GM12878 (cell line): ENCODE results near the gene FERMT3. TPM values are rescaled to one million over a fixed set of nuclear protein-coding genes. Genes with fewer than 3 reads are reported as not detected.

Experiments used
- ATAC-seq: fragments of 200-7000 bp; cut with Tn5 transposase; 3 replicates; pipeline ENCODE4 v1.9.1; 2020; ENCODE audit warnings: mild to moderate bottlenecking, moderate library complexity
- BruUV-seq: library from RNA; stranded (reverse); fragments of 400-500 nt; replicated peaks from 2 replicates; lab custom pipeline; 2021; lab: Mats Ljungman, UMichigan
- CTCF ChIA-PET: fragments of 300-600 bp; sonication (Branson Sonifier 250); formaldehyde crosslinking; extraction: SDS; loops from one replicate; lab custom pipeline; 2021; ENCODE audit warnings: inconsistent platforms; lab: Yijun Ruan, JAX
- POLR2A ChIA-PET: fragments of 350-600 bp; formaldehyde crosslinking; extraction: SDS; loops from one replicate; lab custom pipeline; 2021; ENCODE audit warnings: inconsistent platforms; lab: Charles Lee
- RAD21 ChIA-PET: fragments of 300-600 bp; sonication (Branson Sonifier 250); formaldehyde crosslinking; loops from one replicate; lab custom pipeline; 2023; ENCODE audit warnings: antibody characterized with exemption; ENCODE audit not compliant: unreplicated experiment; lab: Charles Lee
- SMC1A ChIA-PET: fragments of 300-600 bp; sonication (Branson Sonifier 250); formaldehyde crosslinking; loops from one replicate; lab custom pipeline; 2023; ENCODE audit not compliant: unreplicated experiment, uncharacterized antibody; lab: Charles Lee
- DNase-seq: peaks from one replicate; pipeline ENCODE4 v3.0.0-alpha.2; 2011; ENCODE audit warnings: low read depth, low spot score
- FAIRE-seq: peaks from 3 replicates; lab custom pipeline; 2011; peaks lifted over from hg19 to GRCh38; lab: Jason Lieb, UNC
- H2AFZ ChIP-seq: 2 replicates; pipeline ENCODE4 v1.6.0; 2011; ENCODE audit warnings: low read depth, low read length, control low read depth; ENCODE audit not compliant: control insufficient read depth
- H3K27ac ChIP-seq: 2 replicates; pipeline ENCODE4 v1.5.1; 2011; ENCODE audit warnings: control low read depth; ENCODE audit not compliant: control insufficient read depth, insufficient read depth
- H3K27me3 ChIP-seq, 2 experiments: replicated peaks in 1 of 2; 2 replicates each; pipeline versions ENCODE4 v1.6.0 to v1.6.1; 2011; ENCODE audit warnings: low read length in 1 of 2; ENCODE audit not compliant: control insufficient read depth in 2 of 2, insufficient read depth in 2 of 2
- H3K36me3 ChIP-seq, 2 experiments: 2 replicates each; pipeline ENCODE4 v1.5.1; 2011; ENCODE audit warnings: low read length in 1 of 2; ENCODE audit not compliant: control insufficient read depth in 2 of 2, insufficient read depth in 2 of 2
- H3K4me1 ChIP-seq: 2 replicates; pipeline ENCODE4 v1.6.1; 2011; ENCODE audit warnings: mild to moderate bottlenecking, low read length, moderate library complexity, mixed read lengths; ENCODE audit not compliant: control insufficient read depth, insufficient read depth
- H3K4me2 ChIP-seq: 2 replicates; pipeline ENCODE4 v1.6.0; 2011; ENCODE audit warnings: control low read depth; ENCODE audit not compliant: control insufficient read depth, insufficient read depth
- H3K4me3 ChIP-seq: fragments of 200-600 bp; sonication (generic); 2 replicates; pipeline ENCODE4 v1.5.1; 2016
- H3K79me2 ChIP-seq: 2 replicates; pipeline ENCODE4 v1.6.0; 2011; ENCODE audit warnings: low read length; ENCODE audit not compliant: control insufficient read depth, insufficient read depth
- H3K9ac ChIP-seq: 2 replicates; pipeline ENCODE4 v1.8.0; 2011; ENCODE audit warnings: low read length, control low read depth, mixed read lengths; ENCODE audit not compliant: control insufficient read depth, insufficient read depth
- H3K9me3 ChIP-seq: replicated peaks from 3 replicates; pipeline ENCODE4 v1.5.1; 2011; ENCODE audit warnings: mild to moderate bottlenecking, low read length; ENCODE audit not compliant: control insufficient read depth, insufficient read depth
- H4K20me1 ChIP-seq: 2 replicates; pipeline ENCODE4 v1.6.0; 2011; ENCODE audit not compliant: control insufficient read depth, insufficient read depth
- ASH2L ChIP-seq: fragments of 300-600, 200-600 bp; sonication (generic); IDR thresholded peaks from 2 replicates; pipeline ENCODE4 v1.6.1; 2017; ENCODE audit warnings: low read depth, mild to moderate bottlenecking, borderline replicate concordance
- EGR1 ChIP-seq, 2 experiments: IDR thresholded peaks; 1 replicate in 1 of 2; 2 replicates in 1 of 2; pipeline ENCODE4 v1.6.1; 2011 to 2012; ENCODE audit warnings: low read depth in 2 of 2, low read length in 2 of 2, borderline replicate concordance in 1 of 2, mild to moderate bottlenecking in 1 of 2, moderate library complexity in 1 of 2
- IKZF1 ChIP-seq: fragments of 450-650 bp; conservative IDR thresholded peaks from 2 replicates; pipeline ENCODE4 v1.6.1; 2017; ENCODE audit warnings: antibody characterized with exemption, mild to moderate bottlenecking
- NFXL1 ChIP-seq: fragments of 450-650 bp; IDR thresholded peaks from 2 replicates; pipeline ENCODE4 v1.6.1; 2017; ENCODE audit warnings: antibody characterized with exemption, mild to moderate bottlenecking, borderline replicate concordance
- PKNOX1 ChIP-seq: fragments of 450-650 bp; IDR thresholded peaks from 2 replicates; pipeline ENCODE4 v1.6.1; 2016; ENCODE audit warnings: mild to moderate bottlenecking
- POLR2A ChIP-seq: IDR thresholded peaks from 2 replicates; pipeline ENCODE4 v1.6.1; 2011; ENCODE audit warnings: low read depth, mild to moderate bottlenecking, low read length
- RB1 ChIP-seq: fragments of 450-650 bp; formaldehyde crosslinking; IDR thresholded peaks from 2 replicates; pipeline ENCODE4 v1.6.1; 2017; ENCODE audit warnings: mild to moderate bottlenecking, borderline replicate concordance
- SIN3A ChIP-seq: IDR thresholded peaks from 2 replicates; pipeline ENCODE4 v1.6.1; 2012; ENCODE audit warnings: low read depth, low read length, improper control_type of control experiment
- TCF12 ChIP-seq: IDR thresholded peaks from 2 replicates; pipeline ENCODE4 v1.6.1; 2011; ENCODE audit warnings: low read depth, mild to moderate bottlenecking, low read length
- WGBS: methylation state at CpG from one replicate; pipeline ENCODE4 v1.1.6; 2016; ENCODE audit warnings: low lambda C conversion rate; ENCODE audit not compliant: insufficient replicate concordance, insufficient coverage; ENCODE audit errors: missing lambda C conversion rate; 5-methylcytosine and 5-hydroxymethylcytosine counted together
- in situ Hi-C: fragments of 300-500 bp; cut with MboI; formaldehyde crosslinking; loops from 9 replicates; pipeline ENCODE4 v1.14.3; 2018; ENCODE audit warnings: mixed read lengths
- intact Hi-C: fragments of 100-400 bp; cut with micrococcal nuclease; formaldehyde crosslinking; loops from one replicate; pipeline ENCODE4 v1.14.2; 2022; ENCODE audit not compliant: unreplicated experiment
- polyA plus RNA-seq, 11 experiments: library from polyadenylated mRNA; depleted of rRNA in 4 of 11; unstranded in 6 of 11; stranded (reverse) in 5 of 11; fragments of >200 nt; fragmentation: Nextera tagmentation in 4 of 11; fragmentation: Illumina TruSeq in 1 of 11; extraction: Ambion mirVana in 4 of 11; extraction: Trizol in 1 of 11; gene quantifications; 1 replicate in 1 of 11; 2 replicates in 10 of 11; pipeline versions ENCODE4 v1.2.1 to v1.2.3, GENCODE V29; 2011 to 2016; ENCODE audit warnings: inconsistent platforms in 2 of 11, missing spikeins in 2 of 11, low read depth in 1 of 11
- total RNA-seq, 4 experiments: library from RNA; depleted of rRNA in 3 of 4; stranded (reverse); fragments of >200 nt in 3 of 4; fragmentation: Illumina TruSeq in 1 of 4; extraction: Trizol in 1 of 4; gene quantifications; 2 replicates each; pipeline versions ENCODE4 v1.2.1 to v1.2.3, GENCODE V29; 2013 to 2021
- TF ChIP-seq, protein P1 (sequence below): fragments of 450-650 bp; conservative IDR thresholded peaks from 2 replicates; pipeline ENCODE4 v1.6.1; 2017; ENCODE audit warnings: mild to moderate bottlenecking, moderate library complexity
- TF ChIP-seq, protein P2 (sequence below): fragments of 450-650 bp; IDR thresholded peaks from 2 replicates; pipeline ENCODE4 v1.6.1; 2016; ENCODE audit warnings: mild to moderate bottlenecking, moderate library complexity, borderline replicate concordance
- TF ChIP-seq, protein P3 (sequence below): IDR thresholded peaks from 2 replicates; pipeline ENCODE4 v1.6.1; 2012; ENCODE audit warnings: low read depth, low read length, improper control_type of control experiment
- TF ChIP-seq, protein P4 (sequence below): fragments of 450-650 bp; IDR thresholded peaks from 2 replicates; pipeline ENCODE4 v1.6.1; 2016; ENCODE audit warnings: mild to moderate bottlenecking

Gene FERMT3
- total and polyA plus RNA-seq, 10 of the 15 experiments (the other 5 are each of a cell fraction or from before 2014, with no cell fraction given) = 2.0 to 211 (median 114) TPM

- Histone ChIP-seq H3K9me3 (no peaks in the 10 kb centered on the region), H4K20me1 (no peaks in the 10 kb centered on the region), H3K4me2 (peak overlapping the region; percentile 98), H3K4me3 (peak overlapping the region; percentile 90), H3K79me2 (peaks cover 38% of the 10 kb centered on the region), H2AFZ (peak overlapping the region; percentile 54), H3K9ac (peak overlapping the region; percentile 98), H3K4me1 (peaks cover 20% of the 10 kb centered on the region), H3K27me3 (no peaks in the 10 kb centered on the region), H3K36me3 (peaks cover 9% of the 10 kb centered on the region in 2 experiments), H3K27ac (peak overlapping the region; percentile 96)
- SMC1A ChIA-PET = interaction anchor here (1.0 to 5.4 kb wide), 7 partner anchors 10 to 75 kb away, joined by 3 to 56 read pairs (median 3); partner anchors contain the start of genes FERMT3 and FKBP2
- ATAC-seq (peak; percentile 67), FAIRE-seq (peak; percentile 84), DNase-seq (no peak)
- RAD21 ChIA-PET = interaction anchor here (0.8 to 3.3 kb wide), 10 partner anchors 10 to 109 kb away, joined by 3 to 34 read pairs (median 4); partner anchors contain the start of genes BAD, FERMT3, FKBP2 and PRDX5
- intact Hi-C loops (no loop called here), in situ Hi-C loops (loop anchor here (25.0 kb wide), 1 partner anchor 1636 kb away; the partner anchor contains the start of genes CFL1, EFEMP2 and MUS81)
- WGBS = 1% methylated on average over 26 of the region's 26 CpGs
- POLR2A ChIA-PET = interaction anchor here (0.5 to 9.7 kb wide), 18 partner anchors 9 to 112 kb away, joined by 3 to 85 read pairs (median 6); partner anchors contain the start of genes BAD, FERMT3, FKBP2 and PPP1R14B
- BruUV-seq = TSS peak; percentile 72
- CTCF ChIA-PET = interaction anchor here (0.5 to 5.0 kb wide), 13 partner anchors 12 to 78 kb away, joined by 3 to 59 read pairs (median 4); partner anchors contain the start of genes FERMT3 and FKBP2
- no peak for TF ChIP-seq RB1
- TF ChIP-seq SIN3A = peak; percentile 67; the same call in 1 of the 2 replicates
- TF ChIP-seq POLR2A = peak; percentile 70
- TF ChIP-seq, protein P1, sequence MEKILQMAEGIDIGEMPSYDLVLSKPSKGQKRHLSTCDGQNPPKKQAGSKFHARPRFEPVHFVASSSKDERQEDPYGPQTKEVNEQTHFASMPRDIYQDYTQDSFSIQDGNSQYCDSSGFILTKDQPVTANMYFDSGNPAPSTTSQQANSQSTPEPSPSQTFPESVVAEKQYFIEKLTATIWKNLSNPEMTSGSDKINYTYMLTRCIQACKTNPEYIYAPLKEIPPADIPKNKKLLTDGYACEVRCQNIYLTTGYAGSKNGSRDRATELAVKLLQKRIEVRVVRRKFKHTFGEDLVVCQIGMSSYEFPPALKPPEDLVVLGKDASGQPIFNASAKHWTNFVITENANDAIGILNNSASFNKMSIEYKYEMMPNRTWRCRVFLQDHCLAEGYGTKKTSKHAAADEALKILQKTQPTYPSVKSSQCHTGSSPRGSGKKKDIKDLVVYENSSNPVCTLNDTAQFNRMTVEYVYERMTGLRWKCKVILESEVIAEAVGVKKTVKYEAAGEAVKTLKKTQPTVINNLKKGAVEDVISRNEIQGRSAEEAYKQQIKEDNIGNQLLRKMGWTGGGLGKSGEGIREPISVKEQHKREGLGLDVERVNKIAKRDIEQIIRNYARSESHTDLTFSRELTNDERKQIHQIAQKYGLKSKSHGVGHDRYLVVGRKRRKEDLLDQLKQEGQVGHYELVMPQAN = peak; percentile 74
- no peak for TF ChIP-seq PKNOX1
- TF ChIP-seq, protein P2, sequence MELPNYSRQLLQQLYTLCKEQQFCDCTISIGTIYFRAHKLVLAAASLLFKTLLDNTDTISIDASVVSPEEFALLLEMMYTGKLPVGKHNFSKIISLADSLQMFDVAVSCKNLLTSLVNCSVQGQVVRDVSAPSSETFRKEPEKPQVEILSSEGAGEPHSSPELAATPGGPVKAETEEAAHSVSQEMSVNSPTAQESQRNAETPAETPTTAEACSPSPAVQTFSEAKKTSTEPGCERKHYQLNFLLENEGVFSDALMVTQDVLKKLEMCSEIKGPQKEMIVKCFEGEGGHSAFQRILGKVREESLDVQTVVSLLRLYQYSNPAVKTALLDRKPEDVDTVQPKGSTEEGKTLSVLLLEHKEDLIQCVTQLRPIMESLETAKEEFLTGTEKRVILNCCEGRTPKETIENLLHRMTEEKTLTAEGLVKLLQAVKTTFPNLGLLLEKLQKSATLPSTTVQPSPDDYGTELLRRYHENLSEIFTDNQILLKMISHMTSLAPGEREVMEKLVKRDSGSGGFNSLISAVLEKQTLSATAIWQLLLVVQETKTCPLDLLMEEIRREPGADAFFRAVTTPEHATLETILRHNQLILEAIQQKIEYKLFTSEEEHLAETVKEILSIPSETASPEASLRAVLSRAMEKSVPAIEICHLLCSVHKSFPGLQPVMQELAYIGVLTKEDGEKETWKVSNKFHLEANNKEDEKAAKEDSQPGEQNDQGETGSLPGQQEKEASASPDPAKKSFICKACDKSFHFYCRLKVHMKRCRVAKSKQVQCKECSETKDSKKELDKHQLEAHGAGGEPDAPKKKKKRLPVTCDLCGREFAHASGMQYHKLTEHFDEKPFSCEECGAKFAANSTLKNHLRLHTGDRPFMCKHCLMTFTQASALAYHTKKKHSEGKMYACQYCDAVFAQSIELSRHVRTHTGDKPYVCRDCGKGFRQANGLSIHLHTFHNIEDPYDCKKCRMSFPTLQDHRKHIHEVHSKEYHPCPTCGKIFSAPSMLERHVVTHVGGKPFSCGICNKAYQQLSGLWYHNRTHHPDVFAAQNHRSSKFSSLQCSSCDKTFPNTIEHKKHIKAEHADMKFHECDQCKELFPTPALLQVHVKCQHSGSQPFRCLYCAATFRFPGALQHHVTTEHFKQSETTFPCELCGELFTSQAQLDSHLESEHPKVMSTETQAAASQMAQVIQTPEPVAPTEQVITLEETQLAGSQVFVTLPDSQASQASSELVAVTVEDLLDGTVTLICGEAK = peak; percentile 20; the same call in 1 of the 2 replicates
- 0 out of 2 replicates have a peak, but pooled peaks have one; percentile 36 for TF ChIP-seq TCF12
- no peak for TF ChIP-seq NFXL1
- no peak for TF ChIP-seq ASH2L
- TF ChIP-seq, protein P3, sequence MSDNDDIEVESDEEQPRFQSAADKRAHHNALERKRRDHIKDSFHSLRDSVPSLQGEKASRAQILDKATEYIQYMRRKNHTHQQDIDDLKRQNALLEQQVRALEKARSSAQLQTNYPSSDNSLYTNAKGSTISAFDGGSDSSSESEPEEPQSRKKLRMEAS = peak; percentile 29; the same call in 1 of the 2 replicates
- TF ChIP-seq EGR1 (IDR thresholded peaks at IDR 0.05; ENCODE audit: borderline replicate concordance in 1 of 2, low read depth in 2 of 2, low read length in 2 of 2) = peak in 1 of 2 experiments; percentile 52; a peak in 1 of 3 replicates
- TF ChIP-seq, protein P4, sequence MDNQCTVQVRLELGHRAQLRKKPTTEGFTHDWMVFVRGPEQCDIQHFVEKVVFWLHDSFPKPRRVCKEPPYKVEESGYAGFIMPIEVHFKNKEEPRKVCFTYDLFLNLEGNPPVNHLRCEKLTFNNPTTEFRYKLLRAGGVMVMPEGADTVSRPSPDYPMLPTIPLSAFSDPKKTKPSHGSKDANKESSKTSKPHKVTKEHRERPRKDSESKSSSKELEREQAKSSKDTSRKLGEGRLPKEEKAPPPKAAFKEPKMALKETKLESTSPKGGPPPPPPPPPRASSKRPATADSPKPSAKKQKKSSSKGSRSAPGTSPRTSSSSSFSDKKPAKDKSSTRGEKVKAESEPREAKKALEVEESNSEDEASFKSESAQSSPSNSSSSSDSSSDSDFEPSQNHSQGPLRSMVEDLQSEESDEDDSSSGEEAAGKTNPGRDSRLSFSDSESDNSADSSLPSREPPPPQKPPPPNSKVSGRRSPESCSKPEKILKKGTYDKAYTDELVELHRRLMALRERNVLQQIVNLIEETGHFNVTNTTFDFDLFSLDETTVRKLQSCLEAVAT = no peak
- peak; percentile 48 for TF ChIP-seq IKZF1
Observed at GRCh38 chr11:64226507-64227051, 20.1 kb downstream of the FERMT3 start.
